K562 (cell line): ENCODE results near the gene PAQR7. TPM values are rescaled to one million over a fixed set of nuclear protein-coding genes. Genes with fewer than 3 reads are reported as not detected.

ENCODE experiments used
- DLX4 ChIP-seq: fragments of 250-450 bp; sonication (Bioruptor Pico); IDR thresholded peaks from 2 replicates; pipeline ENCODE4 v1.6.1; 2021; ENCODE audit warnings: mild to moderate bottlenecking
- E2F5 ChIP-seq: sonication (generic); formaldehyde crosslinking; IDR thresholded peaks from 2 replicates; pipeline ENCODE4 v1.8.0; 2022; ENCODE audit warnings: mild to moderate bottlenecking, missing genetic modification reagents
- E2F6 ChIP-seq, 2 experiments: IDR thresholded peaks; 2 replicates each; pipeline ENCODE4 v1.6.1; 2011; ENCODE audit warnings: borderline replicate concordance in 1 of 2, control low read depth in 1 of 2, low read depth in 1 of 2, low read length in 1 of 2, mild to moderate bottlenecking in 1 of 2, mixed read lengths in 1 of 2, moderate library complexity in 1 of 2; ENCODE audit not compliant: insufficient read depth in 1 of 2, insufficient read length in 1 of 2, poor library complexity in 1 of 2, severe bottlenecking in 1 of 2; ENCODE audit errors: extremely low read depth in 1 of 2
- PHF21A ChIP-seq: fragments of 450-650 bp; IDR thresholded peaks from 2 replicates; pipeline ENCODE4 v1.6.1; 2017; ENCODE audit warnings: low read depth, borderline replicate concordance
- POLR2G ChIP-seq: fragments of 200-400 bp; formaldehyde crosslinking; IDR thresholded peaks from 2 replicates; pipeline ENCODE4 v1.6.1; 2017; ENCODE audit warnings: low read depth, mild to moderate bottlenecking, antibody characterized with exemption, low read length, moderate library complexity
- PURB ChIP-seq: sonication (generic); formaldehyde crosslinking; IDR thresholded peaks from 2 replicates; pipeline ENCODE4 v1.9.0; 2021; ENCODE audit warnings: low read depth, mild to moderate bottlenecking, missing genetic modification reagents
- SFPQ ChIP-seq: fragments of 200-400 bp; formaldehyde crosslinking; IDR thresholded peaks from 2 replicates; pipeline ENCODE4 v1.6.1; 2017; ENCODE audit warnings: mild to moderate bottlenecking, low read depth, low read length, moderate library complexity
- SUPT5H ChIP-seq: fragments of 450-650 bp; IDR thresholded peaks from 2 replicates; pipeline ENCODE4 v1.6.1; 2016
- TBL1XR1 ChIP-seq, 2 experiments: IDR thresholded peaks; 2 replicates each; pipeline ENCODE4 v1.6.1; 2012; ENCODE audit warnings: improper control_type of control experiment in 2 of 2, low read length in 2 of 2, mild to moderate bottlenecking in 1 of 2
- TFAP4 ChIP-seq: sonication (generic); formaldehyde crosslinking; IDR thresholded peaks from 2 replicates; pipeline ENCODE4 v1.8.0; 2022; ENCODE audit warnings: missing genetic modification reagents, mild to moderate bottlenecking, moderate library complexity, borderline replicate concordance
- TGIF2 ChIP-seq: sonication (generic); formaldehyde crosslinking; IDR thresholded peaks from 2 replicates; pipeline ENCODE4 v1.8.1; 2022; ENCODE audit warnings: mild to moderate bottlenecking, missing genetic modification reagents, moderate library complexity
- U2AF1 ChIP-seq: fragments of 200-400 bp; formaldehyde crosslinking; optimal IDR thresholded peaks from 2 replicates; pipeline ENCODE3; 2017; ENCODE audit warnings: mild to moderate bottlenecking, low read depth, low read length, moderate library complexity
- ZBTB33 ChIP-seq: sonication (generic); formaldehyde crosslinking; IDR thresholded peaks from 2 replicates; pipeline ENCODE4 v1.8.1; 2023; ENCODE audit warnings: mild to moderate bottlenecking, missing genetic modification reagents
- ZFP1 ChIP-seq: fragments of 450-650 bp; formaldehyde crosslinking; IDR thresholded peaks from 2 replicates; pipeline ENCODE4 v1.4.0; 2020; ENCODE audit warnings: mild to moderate bottlenecking, mixed read lengths
- ZNF174 ChIP-seq: fragments of 250-450 bp; sonication (Bioruptor Pico); IDR thresholded peaks from 2 replicates; pipeline ENCODE4 v1.4.0; 2020; ENCODE audit warnings: mild to moderate bottlenecking
- ZNF699 ChIP-seq: fragments of 250-450 bp; sonication (Bioruptor Pico); IDR thresholded peaks from 2 replicates; pipeline ENCODE4 v1.8.0; 2021; ENCODE audit warnings: mild to moderate bottlenecking, moderate library complexity; ENCODE audit not compliant: insufficient replicate concordance
- ZNF717 ChIP-seq: fragments of 250-450 bp; sonication (Bioruptor Pico); IDR thresholded peaks from 2 replicates; pipeline ENCODE4 v1.5.0; 2021
- ZSCAN32 ChIP-seq: fragments of 450-650 bp; formaldehyde crosslinking; IDR thresholded peaks from 2 replicates; pipeline ENCODE4 v1.4.0; 2020; ENCODE audit warnings: mild to moderate bottlenecking, moderate library complexity
- polyA plus RNA-seq, 8 experiments: library from polyadenylated mRNA; depleted of rRNA in 4 of 8; stranded (reverse) in 5 of 8; unstranded in 3 of 8; fragments of >200 nt; fragmentation: Nextera tagmentation in 2 of 8; fragmentation: Illumina TruSeq in 1 of 8; extraction: Ambion mirVana in 2 of 8; extraction: Trizol in 1 of 8; gene quantifications; 2 replicates each; pipeline versions ENCODE4 v1.2.1 to v1.2.3, GENCODE V29; 2011 to 2014; ENCODE audit warnings: inconsistent platforms in 1 of 8, missing spikeins in 1 of 8
- total RNA-seq, 7 experiments: library from RNA; depleted of rRNA in 6 of 7; stranded (reverse); fragments of >200 nt in 6 of 7; fragmentation: Illumina TruSeq in 2 of 7; extraction: Trizol in 2 of 7; gene quantifications; 2 replicates each; pipeline versions ENCODE4 v1.2.1 to v1.2.3, GENCODE V29; 2011 to 2021; ENCODE audit warnings: low replicate concordance in 1 of 7

Gene PAQR7
- total and polyA plus RNA-seq, 9 of the 15 experiments (the other 6 are each of a cell fraction or from before 2014, with no cell fraction given): 1.1 to 5.2 (median 2.6) TPM

GRCh38 chr1:25905680-25906643 lies 30.5 kb upstream of the PAQR7 start, which contains the start of gene STMN1 (continued):
- TF ChIP-seq SFPQ (no peak), SUPT5H (peak; percentile 97), E2F6 (IDR thresholded peaks at IDR 0.05; ENCODE audit: borderline replicate concordance in 1 of 2, extremely low read depth in 1 of 2, insufficient read depth in 1 of 2, insufficient read length in 1 of 2, low read depth in 1 of 2, low read length in 1 of 2, poor library complexity in 1 of 2, severe bottlenecking in 1 of 2) (peak; percentile 89 to 97), DLX4 (CRISPR knock-in tag) (no peak), TBL1XR1 (IDR thresholded peaks at IDR 0.05; ENCODE audit: low read length in 2 of 2) (peak; percentile 65 to 78; a peak in 3 of 4 replicates), ZNF174 (CRISPR knock-in tag) (no peak), TGIF2 (CRISPR knock-in tag) (no peak), POLR2G (peak; percentile 96), ZBTB33 (CRISPR knock-in tag) (no peak; the same call in 1 of the 2 replicates), E2F5 (CRISPR knock-in tag) (no peak), PURB (CRISPR knock-in tag) (no peak), U2AF1 (peak; percentile 83), ZFP1 (CRISPR knock-in tag) (no peak), TFAP4 (CRISPR knock-in tag) (peak; percentile 80), PHF21A (0 out of 2 replicates have a peak, but pooled peaks have one; percentile 25), ZSCAN32 (CRISPR knock-in tag) (no peak), ZNF717 (CRISPR knock-in tag) (0 out of 2 replicates have a peak, but pooled peaks have one; percentile 36), ZNF699 (CRISPR knock-in tag) (no peak)
